AG09319 (cell line): ENCODE data around the gene TOMM7.

ENCODE experiments used
- DNase-seq: peaks from one replicate; pipeline ENCODE4 v3.0.0-alpha.2; 2010; ENCODE audit warnings: low read depth; ENCODE audit errors: extremely low read depth
- TF ChIP-seq, protein P1 (sequence below): IDR thresholded peaks from 2 replicates; pipeline ENCODE4 v1.5.1; 2011; ENCODE audit warnings: low read depth, mild to moderate bottlenecking, inconsistent platforms, low read length, moderate library complexity

TOMM7 gene

DNA sequence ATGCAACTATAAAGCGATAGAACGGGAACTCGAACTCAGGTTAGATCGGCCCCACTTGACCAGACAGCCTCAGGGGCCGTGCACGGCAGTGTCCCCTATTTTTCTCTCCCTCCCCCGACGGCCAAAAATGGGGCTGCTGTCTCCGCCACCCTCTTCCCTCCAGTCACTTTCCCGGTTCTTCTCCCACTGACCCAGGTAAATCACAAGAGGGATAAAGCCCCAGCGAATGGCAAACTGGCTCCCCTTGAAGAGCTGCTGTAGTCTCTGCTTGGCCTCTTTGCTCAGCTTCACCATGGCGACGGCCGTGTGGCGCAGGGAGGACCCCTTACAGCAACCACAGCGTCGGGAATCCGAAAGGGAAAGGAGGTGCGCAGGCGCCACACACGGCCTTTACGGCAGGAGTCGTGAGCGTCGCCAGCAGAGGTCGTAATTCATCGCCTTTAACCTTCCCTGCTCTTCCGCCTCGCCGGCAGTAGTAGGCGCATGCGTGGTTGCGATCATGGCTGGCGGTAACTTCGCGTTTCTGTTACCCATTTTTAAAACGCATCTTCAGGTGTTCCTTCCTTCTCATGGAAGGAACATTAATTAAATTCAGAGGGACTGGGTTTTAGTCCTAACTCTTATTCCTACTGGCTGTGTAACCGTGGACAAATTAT, at the start of gene TOMM7:
Gene TOMM7 (minus strand): TSS at position 364 of the 656 bp plus-strand sequence. CDS start 70 bp downstream, at position 294.
- peak; percentile 95 for DNase-seq
- TF ChIP-seq, protein P1, sequence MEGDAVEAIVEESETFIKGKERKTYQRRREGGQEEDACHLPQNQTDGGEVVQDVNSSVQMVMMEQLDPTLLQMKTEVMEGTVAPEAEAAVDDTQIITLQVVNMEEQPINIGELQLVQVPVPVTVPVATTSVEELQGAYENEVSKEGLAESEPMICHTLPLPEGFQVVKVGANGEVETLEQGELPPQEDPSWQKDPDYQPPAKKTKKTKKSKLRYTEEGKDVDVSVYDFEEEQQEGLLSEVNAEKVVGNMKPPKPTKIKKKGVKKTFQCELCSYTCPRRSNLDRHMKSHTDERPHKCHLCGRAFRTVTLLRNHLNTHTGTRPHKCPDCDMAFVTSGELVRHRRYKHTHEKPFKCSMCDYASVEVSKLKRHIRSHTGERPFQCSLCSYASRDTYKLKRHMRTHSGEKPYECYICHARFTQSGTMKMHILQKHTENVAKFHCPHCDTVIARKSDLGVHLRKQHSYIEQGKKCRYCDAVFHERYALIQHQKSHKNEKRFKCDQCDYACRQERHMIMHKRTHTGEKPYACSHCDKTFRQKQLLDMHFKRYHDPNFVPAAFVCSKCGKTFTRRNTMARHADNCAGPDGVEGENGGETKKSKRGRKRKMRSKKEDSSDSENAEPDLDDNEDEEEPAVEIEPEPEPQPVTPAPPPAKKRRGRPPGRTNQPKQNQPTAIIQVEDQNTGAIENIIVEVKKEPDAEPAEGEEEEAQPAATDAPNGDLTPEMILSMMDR = peak; percentile 13

DNA sequence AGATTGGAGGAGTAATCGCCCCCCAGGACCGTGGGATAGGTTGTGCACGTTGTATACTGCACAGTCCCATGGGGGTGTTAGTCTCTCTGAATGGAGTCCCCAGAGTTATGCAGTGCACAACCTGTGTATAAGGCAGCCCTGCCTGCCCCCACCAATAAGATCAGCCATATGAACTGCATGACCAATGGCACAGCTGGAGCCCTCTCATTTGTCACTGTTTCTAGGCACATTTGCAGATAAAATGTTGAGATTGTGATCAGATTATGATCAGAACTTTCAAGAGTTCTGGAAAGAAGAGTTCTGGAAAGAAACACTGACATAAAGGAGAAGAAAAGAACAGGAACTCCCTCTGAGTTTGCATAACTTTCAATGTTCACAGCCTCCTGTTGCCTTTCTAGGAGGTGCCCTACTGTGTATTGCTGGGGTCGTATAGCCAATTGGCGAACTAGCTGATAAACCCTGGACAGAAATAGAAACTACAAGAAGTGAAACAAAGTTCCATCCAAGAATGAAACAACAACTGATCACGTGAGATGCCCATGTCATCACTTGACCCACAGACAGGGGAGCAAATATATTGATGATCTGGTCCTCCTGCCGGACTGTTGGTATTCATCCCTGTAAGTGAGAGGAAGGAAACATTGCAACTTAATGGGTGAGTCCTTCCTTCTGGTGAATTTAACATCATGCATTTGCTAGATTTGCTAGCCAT, 49.6 kb upstream of the TOMM7 start:
- DNase-seq = no peak
- TF ChIP-seq, protein P1 = no peak

DNA sequence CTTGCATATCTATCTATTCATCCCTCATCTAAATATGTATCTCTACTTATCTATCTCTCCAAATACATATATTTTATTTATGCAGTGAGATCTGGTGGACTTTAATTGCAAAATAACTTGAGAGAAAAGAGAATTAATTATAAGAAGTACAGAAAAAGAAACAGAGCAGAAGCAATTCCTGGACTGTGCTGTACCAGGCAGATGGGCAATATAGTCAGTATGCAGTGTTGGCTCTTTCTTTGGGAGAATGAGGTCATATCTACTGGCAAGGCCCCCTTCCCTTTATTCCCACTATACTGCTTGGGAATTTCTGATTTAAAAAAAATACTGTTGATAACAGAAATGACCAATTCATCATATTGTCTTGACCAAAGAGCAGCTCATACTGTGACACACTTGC, 49.0 kb upstream of the TOMM7 start:
- DNase-seq = no peak
- TF ChIP-seq, protein P1 = no peak

DNA sequence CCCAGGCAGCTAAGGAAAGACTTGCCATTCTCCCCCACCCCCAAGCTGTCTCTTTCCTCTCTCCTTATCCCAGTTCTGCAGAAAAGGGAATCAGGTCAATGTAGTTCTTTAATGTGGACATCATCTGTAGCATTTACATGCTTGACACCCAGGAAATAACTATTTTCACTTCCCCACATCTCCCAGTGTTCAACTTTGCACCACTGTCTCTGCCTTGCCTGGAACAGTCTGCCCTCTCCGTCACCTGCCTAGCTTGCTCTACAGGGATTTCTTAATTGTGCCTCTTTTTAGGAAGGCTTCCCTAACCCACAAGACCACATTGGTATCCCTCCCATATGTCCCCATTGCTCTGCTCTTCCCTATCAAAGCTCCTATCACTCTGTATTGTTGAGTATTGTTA, 45.9 kb upstream of the TOMM7 start:
- TF ChIP-seq, protein P1 = no peak
- DNase-seq = no peak

DNA sequence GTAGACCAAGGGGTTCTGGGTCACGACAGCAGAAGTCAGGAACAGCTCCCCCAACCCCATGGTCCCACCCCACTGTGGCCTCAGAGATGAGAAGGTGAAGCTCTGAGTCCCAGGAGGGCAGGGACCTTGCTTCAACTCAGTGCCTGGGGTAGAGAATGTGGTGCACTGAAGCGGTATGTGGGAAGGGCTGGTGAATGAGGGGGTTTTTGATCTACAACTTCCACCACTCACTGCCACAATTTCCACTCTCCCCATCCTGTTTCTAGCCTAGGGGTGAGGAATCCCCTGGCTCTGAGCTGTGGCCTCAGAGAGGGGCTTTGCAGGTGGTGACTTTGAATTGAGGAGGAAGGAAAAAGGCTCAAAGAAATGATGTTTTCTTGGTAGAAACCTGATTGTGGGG, 44.9 kb upstream of the TOMM7 start:
- DNase-seq = no peak
- TF ChIP-seq, protein P1 = no peak

DNA sequence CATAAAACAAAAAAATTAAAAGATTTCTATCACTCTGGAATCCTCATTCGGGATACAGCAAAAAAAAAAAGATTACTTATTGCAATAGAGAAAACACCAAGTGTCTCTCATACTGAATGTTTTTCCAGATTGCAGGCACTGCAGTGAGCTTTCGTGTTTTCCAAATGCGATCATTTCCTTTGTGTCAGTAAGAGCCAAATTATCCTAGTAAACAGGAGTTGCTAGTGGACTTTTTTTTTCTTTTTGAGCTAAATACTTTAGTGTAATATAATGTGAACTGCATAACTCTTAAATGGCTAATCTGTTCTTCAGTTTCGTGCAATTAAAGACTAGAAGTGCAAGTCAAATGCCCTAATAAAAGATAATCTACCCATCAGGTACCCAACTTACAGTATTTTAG, 44.4 kb upstream of the TOMM7 start:
- TF ChIP-seq, protein P1 = no peak
- peak; percentile 49 for DNase-seq

DNA sequence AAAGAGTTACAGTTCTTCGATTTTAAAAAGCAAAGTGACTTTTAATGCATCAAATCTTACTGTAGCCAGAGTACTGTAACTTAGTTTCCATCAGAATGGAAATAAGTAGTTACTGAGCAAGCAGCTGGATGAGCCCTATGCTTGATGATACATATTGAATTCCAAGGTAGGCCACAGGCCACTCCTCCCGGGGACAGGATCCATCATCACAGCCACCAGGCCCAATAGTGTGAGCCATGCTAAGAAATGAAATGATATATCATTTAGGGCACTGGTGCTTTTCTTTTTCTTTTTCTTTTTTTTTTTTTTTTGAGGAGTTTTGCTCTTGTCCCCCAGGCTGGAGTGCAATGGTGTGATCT, 42.9 kb upstream of the TOMM7 start:
- TF ChIP-seq, protein P1 = no peak

More for the DNA sequence above, 42.9 kb upstream of the TOMM7 start:
- DNase-seq = no peak
